ENCODE results near the gene DNAJC4.

GRCh38 chr11:64233913-64234586, 3.7 kb downstream of the DNAJC4 start, which contains the start of gene VEGFB:
- no peak for TF ChIP-seq ZNF232 (CRISPR knock-in tag; IDR thresholded peaks at IDR 0.05)
- no peak for TF ChIP-seq TCF7 (CRISPR knock-in tag; IDR thresholded peaks at IDR 0.05; ENCODE audit: low read depth)

All from WTC11 (cell line).